IMR-90 (cell line): ENCODE results near the gene CRIM1. TPM values are rescaled to one million over a fixed set of nuclear protein-coding genes. Genes with fewer than 3 reads are reported as not detected.

Experiments
- ATAC-seq: fragments of 200-7000 bp; cut with Tn5 transposase; 2 replicates; pipeline ENCODE4 v1.9.1; 2020; ENCODE audit warnings: low read depth, mild to moderate bottlenecking, moderate library complexity
- BruUV-seq: library from RNA; stranded (reverse); fragments of 400-500 nt; replicated peaks from 2 replicates; lab custom pipeline; 2021; lab: Mats Ljungman, UMichigan
- CTCF ChIA-PET: fragments of 300-600 bp; formaldehyde crosslinking; extraction: SDS; loops from one replicate; lab custom pipeline; 2021; ENCODE audit warnings: antibody characterized with exemption; lab: Yijun Ruan, JAX
- POLR2A ChIA-PET: fragments of 300-600 bp; sonication (Branson Sonifier 250); formaldehyde crosslinking; loops from one replicate; lab custom pipeline; 2022; ENCODE audit warnings: antibody characterized with exemption; ENCODE audit not compliant: unreplicated experiment; lab: Charles Lee
- DNase-seq: peaks from one replicate; pipeline ENCODE4 v3.0.0; 2013
- H2AFZ ChIP-seq: replicated peaks from 2 replicates; pipeline ENCODE3; 2013; ENCODE audit warnings: low read length, mild to moderate bottlenecking; ENCODE audit not compliant: poor library complexity
- H2AK5ac ChIP-seq: 2 replicates; pipeline ENCODE4 v1.6.1; 2013; ENCODE audit warnings: low read depth, low read length, inconsistent platforms
- H2AK9ac ChIP-seq: replicated peaks from 2 replicates; pipeline ENCODE3; 2013; ENCODE audit warnings: mild to moderate bottlenecking, low read depth, low read length, moderate library complexity; ENCODE audit not compliant: poor library complexity
- H2BK120ac ChIP-seq: 2 replicates; pipeline ENCODE4 v1.6.1; 2013; ENCODE audit warnings: low read depth, low read length, inconsistent platforms
- H2BK15ac ChIP-seq: 3 replicates; pipeline ENCODE4 v1.6.1; 2013; ENCODE audit warnings: low read depth, low read length, inconsistent platforms
- H2BK20ac ChIP-seq: 2 replicates; pipeline ENCODE4 v1.6.1; 2013; ENCODE audit warnings: low read depth, mild to moderate bottlenecking, inconsistent platforms, low read length, moderate library complexity
- H2BK5ac ChIP-seq: 2 replicates; pipeline ENCODE4 v1.6.1; 2013; ENCODE audit warnings: mild to moderate bottlenecking, low read depth, low read length, inconsistent platforms; ENCODE audit not compliant: poor library complexity, severe bottlenecking
- H3K14ac ChIP-seq: replicated peaks from 2 replicates; pipeline ENCODE4 v1.6.1; 2013; ENCODE audit warnings: low read depth, low read length, inconsistent platforms
- H3K18ac ChIP-seq: 2 replicates; pipeline ENCODE4 v1.6.1; 2013; ENCODE audit warnings: low read depth, low read length, control low read depth
- H3K23ac ChIP-seq: 2 replicates; pipeline ENCODE4 v1.6.1; 2013; ENCODE audit warnings: low read depth, low read length, inconsistent platforms
- H3K27ac ChIP-seq: 2 replicates; pipeline ENCODE4 v1.5.1; 2013; ENCODE audit warnings: mild to moderate bottlenecking, control low read depth, low read length; ENCODE audit not compliant: insufficient read depth
- H3K27me3 ChIP-seq: 2 replicates; pipeline ENCODE4 v1.6.1; 2013; ENCODE audit warnings: low read length; ENCODE audit not compliant: control insufficient read depth, insufficient read depth
- H3K36me3 ChIP-seq: 2 replicates; pipeline ENCODE4 v1.6.1; 2013; ENCODE audit warnings: low read length, mixed read lengths; ENCODE audit not compliant: control insufficient read depth, insufficient read depth
- H3K4ac ChIP-seq: 2 replicates; pipeline ENCODE4 v1.6.1; 2013; ENCODE audit warnings: low read depth, low read length, inconsistent platforms
- H3K4me1 ChIP-seq: 2 replicates; pipeline ENCODE4 v1.6.1; 2013; ENCODE audit warnings: low read length, mixed read lengths; ENCODE audit not compliant: control insufficient read depth, insufficient read depth
- H3K4me2 ChIP-seq: 2 replicates; pipeline ENCODE4 v1.6.1; 2013; ENCODE audit warnings: low read depth, mild to moderate bottlenecking, control low read depth, low read length, moderate library complexity
- H3K4me3 ChIP-seq: 2 replicates; pipeline ENCODE4 v1.5.1; 2013; ENCODE audit warnings: low read depth, mild to moderate bottlenecking, control low read depth, low read length, moderate library complexity; ENCODE audit not compliant: insufficient read depth
- H3K56ac ChIP-seq: 2 replicates; pipeline ENCODE4 v1.6.1; 2013; ENCODE audit warnings: low read length, inconsistent platforms; ENCODE audit not compliant: insufficient read depth; ENCODE audit errors: extremely low read depth
- H3K79me1 ChIP-seq, 2 experiments: 2 replicates each; pipeline ENCODE4 v1.6.1; 2013; ENCODE audit warnings: low read length in 2 of 2, inconsistent platforms in 1 of 2, low read depth in 1 of 2
- H3K9ac ChIP-seq: 2 replicates; pipeline ENCODE4 v1.6.1; 2013; ENCODE audit warnings: low read depth, low read length, control low read depth
- H3K9me1 ChIP-seq: 2 replicates; pipeline ENCODE4 v1.6.1; 2013; ENCODE audit warnings: low read length, inconsistent platforms; ENCODE audit not compliant: insufficient read depth
- H3K9me3 ChIP-seq: 2 replicates; pipeline ENCODE4 v1.6.1; 2013; ENCODE audit warnings: low read length; ENCODE audit not compliant: control insufficient read depth, insufficient read depth
- H4K20me1 ChIP-seq: 2 replicates; pipeline ENCODE4 v1.6.1; 2013; ENCODE audit warnings: low read length, inconsistent platforms; ENCODE audit not compliant: insufficient read depth
- H4K5ac ChIP-seq: 2 replicates; pipeline ENCODE4 v1.6.1; 2013; ENCODE audit warnings: mild to moderate bottlenecking, low read depth, low read length, control low read depth
- H4K8ac ChIP-seq, 2 experiments: 2 replicates each; pipeline ENCODE4 v1.6.1; 2013; ENCODE audit warnings: low read depth in 2 of 2, low read length in 2 of 2, control low read depth in 1 of 2, inconsistent platforms in 1 of 2
- H4K91ac ChIP-seq: 2 replicates; pipeline ENCODE4 v1.6.1; 2013; ENCODE audit warnings: low read depth, low read length, inconsistent platforms; ENCODE audit not compliant: insufficient read depth
- BHLHE40 ChIP-seq: fragments of 150-350 bp; IDR thresholded peaks from 2 replicates; pipeline ENCODE4 v1.6.1; 2016; ENCODE audit warnings: mild to moderate bottlenecking, low read depth, low read length
- CHD1 ChIP-seq: IDR thresholded peaks from 2 replicates; pipeline ENCODE4 v1.6.1; 2012; ENCODE audit warnings: low read depth, low read length, improper control_type of control experiment
- CTCF ChIP-seq: conservative IDR thresholded peaks from 2 replicates; pipeline ENCODE4 v1.5.1; 2012; ENCODE audit warnings: mild to moderate bottlenecking, low read depth, low read length, improper control_type of control experiment
- FOS ChIP-seq: fragments of 150-350 bp; IDR thresholded peaks from 2 replicates; pipeline ENCODE4 v1.6.1; 2016; ENCODE audit warnings: low read depth, low read length
- MAFK ChIP-seq: IDR thresholded peaks from 2 replicates; pipeline ENCODE4 v1.6.1; 2012; ENCODE audit warnings: low read depth, low read length, improper control_type of control experiment
- MAZ ChIP-seq: IDR thresholded peaks from 2 replicates; pipeline ENCODE4 v1.6.1; 2012; ENCODE audit warnings: low read depth, mild to moderate bottlenecking, low read length, improper control_type of control experiment, moderate library complexity, borderline replicate concordance
- MXI1 ChIP-seq: IDR thresholded peaks from 2 replicates; pipeline ENCODE4 v1.6.1; 2012; ENCODE audit warnings: low read depth, mild to moderate bottlenecking, low read length, moderate library complexity, borderline replicate concordance
- NFE2L2 ChIP-seq: fragments of 150-350 bp; IDR thresholded peaks from 2 replicates; pipeline ENCODE4 v1.6.1; 2016; ENCODE audit warnings: low read depth, mild to moderate bottlenecking, low read length
- SMC3 ChIP-seq: fragments of 150-350 bp; IDR thresholded peaks from 2 replicates; pipeline ENCODE4 v1.6.1; 2016; ENCODE audit warnings: low read depth, mild to moderate bottlenecking, antibody characterized with exemption, low read length, moderate library complexity
- WGBS, 2 experiments: methylation state at CpG; one replicate each; pipeline versions ENCODE4 v1.1.5 to v1.1.7; 2013; ENCODE audit warnings: missing lambda C conversion rate in 2 of 2; ENCODE audit not compliant: insufficient read length in 1 of 2; ENCODE audit errors: extremely low coverage in 2 of 2; 5-methylcytosine and 5-hydroxymethylcytosine counted together
- dilution Hi-C: fragments of 300-500 bp; cut with HindIII; formaldehyde crosslinking; loops from one replicate; pipeline ENCODE4 v1.14.3; 2018; ENCODE audit warnings: low sequenced_read_pairs; ENCODE audit not compliant: unreplicated experiment
- in situ Hi-C: fragments of 300-500 bp; cut with MboI; formaldehyde crosslinking; loops from 3 replicates; pipeline ENCODE4 v1.14.3; 2019; ENCODE audit warnings: low sequenced_read_pairs, inconsistent platforms, mixed read lengths
- intact Hi-C: fragments of 100-400 bp; cut with micrococcal nuclease; formaldehyde crosslinking; loops from 2 replicates; pipeline ENCODE4 v1.10.0; 2022
- polyA plus RNA-seq, 3 experiments: library from polyadenylated mRNA; depleted of rRNA; stranded (reverse); fragments of >200 nt; gene quantifications; 2 replicates each; pipeline ENCODE4 v1.2.3, GENCODE V29; 2012; ENCODE audit warnings: low replicate concordance in 1 of 3
- total RNA-seq: library from RNA; depleted of rRNA; stranded (reverse); fragments of >200 nt; gene quantifications from 2 replicates; pipeline ENCODE4 v1.2.3, GENCODE V29; 2012

CRIM1 gene
- total and polyA plus RNA-seq, 2 of the 4 experiments (the other 2 are of a cell fraction), result 285 to 490 TPM

DNA sequence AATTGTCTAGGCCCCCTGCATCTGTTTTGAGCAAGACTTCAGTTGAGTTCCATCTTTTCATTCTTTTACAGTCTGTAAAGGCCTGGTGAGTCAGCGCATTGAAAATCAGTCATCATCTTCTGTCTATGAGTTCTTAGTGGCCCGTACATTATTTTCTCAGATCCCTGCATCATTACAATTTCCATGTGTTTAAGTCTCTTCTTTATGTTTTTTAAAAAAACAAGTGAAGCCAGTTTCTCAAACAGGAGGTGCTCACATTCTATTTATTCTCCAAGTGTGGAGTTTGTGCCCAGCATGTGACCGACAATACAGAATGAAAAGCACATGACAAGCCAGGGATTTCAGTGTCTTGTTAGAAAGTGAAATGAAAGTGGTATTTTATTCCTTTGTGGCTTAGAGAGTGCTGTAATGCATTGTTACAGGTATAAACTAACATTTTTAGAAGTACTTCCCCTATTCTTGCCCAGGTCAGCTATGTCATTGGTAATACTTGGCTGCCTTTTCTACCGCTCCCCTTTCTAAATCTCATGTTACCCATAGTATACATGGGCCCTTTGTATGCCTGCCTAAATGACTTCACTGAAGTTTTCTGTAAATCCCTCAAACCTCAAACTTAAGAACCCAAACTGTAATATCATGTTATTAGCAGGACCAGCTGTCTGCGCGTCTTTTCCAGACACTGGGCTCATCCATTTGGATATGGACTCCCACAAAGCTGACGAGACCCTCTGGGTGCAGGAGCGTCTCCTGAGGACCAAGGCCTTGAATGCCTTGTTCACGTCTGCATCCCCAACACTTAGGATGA is 174.8 kb downstream of the CRIM1 start:
- DNase-seq (peak; percentile 88), ATAC-seq (peak; percentile 63)
- no peaks in the 10 kb centered on the region for H3K9me3 ChIP-seq
- no peak overlapping the region for H2AFZ ChIP-seq
- peaks cover 35% of the 10 kb centered on the region for H3K9me1 ChIP-seq
- H2BK5ac ChIP-seq, result peak overlapping the region; percentile 38
- H3K14ac ChIP-seq, result no peak overlapping the region
- H3K4me1 ChIP-seq, result peaks cover 17% of the 10 kb centered on the region
- no peak overlapping the region for H4K5ac ChIP-seq
- H3K36me3 ChIP-seq, result peaks cover 21% of the 10 kb centered on the region
- no peak overlapping the region for H2BK20ac ChIP-seq
- no TSS peak for BruUV-seq
- H3K18ac ChIP-seq, result peak overlapping the region; percentile 40; the same call in 1 of the 2 replicates
- dilution Hi-C loops (no loop called here), intact Hi-C loops (loop anchor here (5.0 kb wide), 1 partner anchor 132 kb away; no protein-coding TSS in a partner anchor), in situ Hi-C loops (no loop called here)
- no peak overlapping the region for H3K4me2 ChIP-seq
- 0 out of 2 replicates have a peak overlapping the region, but pooled peaks have one; percentile 39 for H3K23ac ChIP-seq
- H3K56ac ChIP-seq, result no peak overlapping the region
- H3K4me3 ChIP-seq, result no peak overlapping the region
- no peak overlapping the region; the same call in 1 of the 2 replicates for H4K91ac ChIP-seq
- peaks cover 33 to 77% of the 10 kb centered on the region in 2 experiments for H3K79me1 ChIP-seq
- 0 out of 2 replicates have a peak overlapping the region, but pooled peaks have one; percentile 7 for H2AK5ac ChIP-seq
- no peak overlapping the region for H2BK15ac ChIP-seq
- H3K9ac ChIP-seq, result no peak overlapping the region
- ChIA-PET POLR2A (no interaction called here), CTCF (interaction anchor here (1.1 to 1.5 kb wide), 2 partner anchors 176 to 177 kb away, joined by 3 read pairs; no protein-coding TSS in a partner anchor)
- H3K4ac ChIP-seq, result peak overlapping the region; percentile 38; the same call in 1 of the 2 replicates
- no peaks in the 10 kb centered on the region for H3K27me3 ChIP-seq
- H3K27ac ChIP-seq, result peak overlapping the region; percentile 50; the same call in 1 of the 2 replicates
- no peak overlapping the region for H2AK9ac ChIP-seq
- WGBS, 2 experiments, result 80% methylated on average over 5 of the region's 9 CpGs; no CpG with 5 or more reads in 1 of the 2 experiments
- no peak overlapping the region; the same call in 1 of the 2 replicates for H2BK120ac ChIP-seq
- H4K20me1 ChIP-seq, result peaks cover 11% of the 10 kb centered on the region; the same call in 1 of the 2 replicates
- TF ChIP-seq FOS, result peak; percentile 52; the same call in 1 of the 2 replicates
- peak; percentile 23; the same call in 1 of the 2 replicates for TF ChIP-seq MAFK
- no peak for TF ChIP-seq CTCF
- TF ChIP-seq BHLHE40, result no peak
- no peak for TF ChIP-seq NFE2L2
- TF ChIP-seq CHD1, result no peak
- no peak for TF ChIP-seq SMC3
- no peak for TF ChIP-seq MXI1
- TF ChIP-seq MAZ, result no peak
- no peak overlapping the region for H4K8ac ChIP-seq
